Measurements from ENCODE around the gene ZNF273. TPM values are rescaled to one million over a fixed set of nuclear protein-coding genes. Genes with fewer than 3 reads are reported as not detected.

The ZNF273 gene
- total and polyA plus RNA-seq, 10 of the 15 experiments (the other 5 are each of a cell fraction or from before 2014, with no cell fraction given) = 4.8 to 12.3 (median 7.8) TPM

- no peak overlapping the region for H2AFZ ChIP-seq (ENCODE audit: control insufficient read depth, low read depth, low read length)
- H3K9ac ChIP-seq (ENCODE audit: control insufficient read depth, insufficient read depth, low read length) = no peak overlapping the region
- POLR2A ChIA-PET = no interaction called here
- H3K27ac ChIP-seq (ENCODE audit: control insufficient read depth, insufficient read depth) = no peak overlapping the region
- H3K4me2 ChIP-seq (ENCODE audit: control insufficient read depth, insufficient read depth) = no peak overlapping the region
- no peaks in the 10 kb centered on the region for H3K27me3 ChIP-seq (replicated peaks in 1 of 2; ENCODE audit: control insufficient read depth in 2 of 2, insufficient read depth in 2 of 2, low read length in 1 of 2)
- DNase-seq (ENCODE audit: low read depth, low spot score) = no peak
- 73% methylated on average over 32 of the region's 32 CpGs for WGBS (ENCODE audit: insufficient coverage, insufficient replicate concordance, low lambda C conversion rate, missing lambda C conversion rate)
- TF ChIP-seq CHD2 (IDR thresholded peaks at IDR 0.05; ENCODE audit: borderline replicate concordance, low read depth, low read length) (no peak), NR2C1 (IDR thresholded peaks at IDR 0.05) (no peak), NFXL1 (IDR thresholded peaks at IDR 0.05; ENCODE audit: borderline replicate concordance) (no peak), ZBTB11 (CRISPR knock-in tag; IDR thresholded peaks at IDR 0.05) (no peak)
- ATAC-seq = no peak
- RAD21 ChIA-PET (ENCODE audit: unreplicated experiment) = no interaction called here
- CTCF ChIA-PET = no interaction called here
- H4K20me1 ChIP-seq (ENCODE audit: control insufficient read depth, insufficient read depth) = no peaks in the 10 kb centered on the region
- no peaks in the 10 kb centered on the region for H3K4me1 ChIP-seq (ENCODE audit: control insufficient read depth, insufficient read depth, low read length)
- SMC1A ChIA-PET (ENCODE audit: uncharacterized antibody, unreplicated experiment) = no interaction called here
- no peaks in the 10 kb centered on the region for H3K36me3 ChIP-seq (ENCODE audit: control insufficient read depth in 2 of 2, insufficient read depth in 2 of 2, low read length in 1 of 2)
- BruUV-seq (replicated peaks) = no TSS peak
- intact Hi-C loops (cut with micrococcal nuclease; ENCODE audit: unreplicated experiment) (no loop called here), in situ Hi-C loops (cut with MboI) (no loop called here)
- H3K4me3 ChIP-seq = no peak overlapping the region
- H3K9me3 ChIP-seq (replicated peaks; ENCODE audit: control insufficient read depth, insufficient read depth, low read length) = peaks cover 2% of the 10 kb centered on the region; the same call in 2 of the 3 replicates
- no peaks in the 10 kb centered on the region for H3K79me2 ChIP-seq (ENCODE audit: control insufficient read depth, insufficient read depth, low read length)
- no peak for FAIRE-seq
Observed at GRCh38 chr7:64869912-64870562, 33.0 kb upstream of the ZNF273 start.
